Nephron (organoid): ENCODE results near the gene WWC2.

Experiments
- H3K27ac Mint-ChIP-seq, 3 experiments: 2 replicates each; pipeline ENCODE4 v1.8.0; 2020; ENCODE audit warnings: mixed read lengths in 3 of 3, mild to moderate bottlenecking in 2 of 3, moderate library complexity in 1 of 3
- H3K27me3 Mint-ChIP-seq: 2 replicates; pipeline ENCODE4 v1.8.0; 2021; ENCODE audit warnings: low read depth, mild to moderate bottlenecking, moderate library complexity, mixed read lengths
- H3K36me3 Mint-ChIP-seq: 2 replicates; pipeline ENCODE4 v1.8.0; 2020; ENCODE audit warnings: low read depth, mixed read lengths
- H3K4me1 Mint-ChIP-seq: 2 replicates; pipeline ENCODE4 v1.8.0; 2020; ENCODE audit warnings: mixed read lengths
- H3K4me3 Mint-ChIP-seq, 3 experiments: 2 replicates each; pipeline ENCODE4 v1.8.0; 2020; ENCODE audit warnings: mild to moderate bottlenecking in 3 of 3, mixed read lengths in 3 of 3, moderate library complexity in 2 of 3
- H3K9me3 Mint-ChIP-seq: 2 replicates; pipeline ENCODE4 v1.8.0; 2020; ENCODE audit warnings: mixed read lengths
- CTCF ChIP-seq, 3 experiments: fragments of 200-600 bp; sonication (generic); IDR thresholded peaks; one replicate each; pipeline ENCODE4 v1.5.0; 2021; ENCODE audit warnings: antibody characterized with exemption in 3 of 3; ENCODE audit not compliant: unreplicated experiment in 3 of 3

WWC2 gene

GRCh38 chr4:183333202-183333601, 234.1 kb downstream of the WWC2 start:
- Mint-ChIP-seq H3K4me3 (no peak overlapping the region), H3K4me1 (peaks cover 10% of the 10 kb centered on the region), H3K27me3 (no peaks in the 10 kb centered on the region), H3K9me3 (peaks cover 9% of the 10 kb centered on the region), H3K36me3 (peaks cover 5% of the 10 kb centered on the region), H3K27ac (no peak overlapping the region)
- TF ChIP-seq CTCF (IDR thresholded peaks at IDR 0.05; ENCODE audit: unreplicated experiment in 3 of 3): no peak

- Mint-ChIP-seq H3K9me3 (peaks cover 6% of the 10 kb centered on the region), H3K27me3 (no peaks in the 10 kb centered on the region), H3K36me3 (peaks cover 2% of the 10 kb centered on the region), H3K27ac (no peak overlapping the region), H3K4me3 (no peak overlapping the region), H3K4me1 (peaks cover 2% of the 10 kb centered on the region)
- TF ChIP-seq CTCF (IDR thresholded peaks at IDR 0.05; ENCODE audit: unreplicated experiment in 3 of 3): no peak
Observed at GRCh38 chr4:183333983-183334382, 234.9 kb downstream of the WWC2 start.

GRCh38 chr4:183335369-183335940, 236.4 kb downstream of the WWC2 start:
- peaks cover 4% of the 10 kb centered on the region for H3K9me3 Mint-ChIP-seq
- no peak overlapping the region for H3K27ac Mint-ChIP-seq
- no peaks in the 10 kb centered on the region for H3K36me3 Mint-ChIP-seq
- H3K27me3 Mint-ChIP-seq: no peaks in the 10 kb centered on the region
- no peaks in the 10 kb centered on the region for H3K4me1 Mint-ChIP-seq
- no peak overlapping the region for H3K4me3 Mint-ChIP-seq
- no peak for TF ChIP-seq CTCF (IDR thresholded peaks at IDR 0.05; ENCODE audit: unreplicated experiment in 3 of 3)

GRCh38 chr4:183337349-183337748, 238.3 kb downstream of the WWC2 start:
- H3K9me3 Mint-ChIP-seq: peaks cover 4% of the 10 kb centered on the region
- peaks cover 5% of the 10 kb centered on the region for H3K27me3 Mint-ChIP-seq
- H3K27ac Mint-ChIP-seq: no peak overlapping the region
- H3K4me1 Mint-ChIP-seq: no peaks in the 10 kb centered on the region
- H3K36me3 Mint-ChIP-seq: no peaks in the 10 kb centered on the region
- H3K4me3 Mint-ChIP-seq: no peak overlapping the region
- no peak for TF ChIP-seq CTCF (IDR thresholded peaks at IDR 0.05; ENCODE audit: unreplicated experiment in 3 of 3)

- no peak overlapping the region for H3K4me3 Mint-ChIP-seq
Observed at GRCh38 chr4:183337833-183338232, 238.8 kb downstream of the WWC2 start.

More at GRCh38 chr4:183337833-183338232, 238.8 kb downstream of the WWC2 start:
- H3K36me3 Mint-ChIP-seq: no peaks in the 10 kb centered on the region
- no peaks in the 10 kb centered on the region for H3K4me1 Mint-ChIP-seq
- no peak for TF ChIP-seq CTCF (IDR thresholded peaks at IDR 0.05; ENCODE audit: unreplicated experiment in 3 of 3)
- peaks cover 5% of the 10 kb centered on the region for H3K27me3 Mint-ChIP-seq
- H3K9me3 Mint-ChIP-seq: peaks cover 4% of the 10 kb centered on the region
- no peak overlapping the region for H3K27ac Mint-ChIP-seq
